Neural crest cell (in vitro differentiated cells): ENCODE measurements around the gene SRRD. TPM values are rescaled to one million over a fixed set of nuclear protein-coding genes. Genes with fewer than 3 reads are reported as not detected.

Experiments used
- DNase-seq: peaks from one replicate; pipeline ENCODE4 v3.0.0; 2021; ENCODE audit warnings: low read depth, mixed read lengths, low spot score
- H3K27ac Mint-ChIP-seq: one replicate; pipeline ENCODE4 v1.8.0; 2021; ENCODE audit warnings: mild to moderate bottlenecking, mixed read lengths; ENCODE audit not compliant: unreplicated experiment
- H3K27me3 Mint-ChIP-seq: 2 replicates; pipeline ENCODE4 v1.8.0; 2021; ENCODE audit warnings: low read depth, mild to moderate bottlenecking, mixed read lengths
- H3K36me3 Mint-ChIP-seq: 2 replicates; pipeline ENCODE4 v1.8.0; 2021; ENCODE audit warnings: low read depth, mild to moderate bottlenecking, mixed read lengths
- H3K4me1 Mint-ChIP-seq: 2 replicates; pipeline ENCODE4 v1.8.0; 2021; ENCODE audit warnings: mixed read lengths
- H3K4me3 Mint-ChIP-seq: one replicate; pipeline ENCODE4 v1.8.0; 2021; ENCODE audit warnings: mild to moderate bottlenecking, mixed read lengths
- H3K9me3 Mint-ChIP-seq: 2 replicates; pipeline ENCODE4 v1.8.0; 2021; ENCODE audit warnings: mixed read lengths
- total RNA-seq: library from RNA; stranded (reverse); gene quantifications from 2 replicates; pipeline ENCODE4 v1.2.1, GENCODE V29; 2021
- TF ChIP-seq, protein P1 (sequence below): fragments of 200-600 bp; sonication (generic); conservative IDR thresholded peaks from 2 replicates; pipeline ENCODE4 v1.5.0; 2021; ENCODE audit warnings: antibody characterized with exemption, mild to moderate bottlenecking

The SRRD gene
- total RNA-seq, 1 donor from 2014 or later: 30.8 TPM

DNA sequence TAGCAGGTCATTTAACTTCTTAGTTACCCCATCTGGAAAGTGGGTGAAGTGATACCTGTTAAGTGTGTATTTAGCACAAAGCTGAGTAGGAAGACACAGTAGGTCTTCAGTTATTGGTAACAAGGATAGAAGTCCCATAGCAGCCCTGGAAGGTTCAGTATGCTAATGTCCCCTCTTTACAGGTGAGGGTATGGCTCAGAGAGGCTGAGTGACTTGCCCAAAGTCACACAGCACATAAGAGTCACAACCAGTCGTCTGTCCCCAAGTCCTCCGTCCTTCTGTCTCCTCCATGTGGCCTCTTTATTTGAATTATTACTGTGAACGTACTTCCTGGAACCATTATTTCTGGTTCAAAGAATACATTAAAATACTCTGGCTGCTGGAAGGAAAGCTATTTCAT is 44.1 kb upstream of the SRRD start:
- Mint-ChIP-seq H3K9me3 (no peaks in the 10 kb centered on the region), H3K27me3 (no peaks in the 10 kb centered on the region), H3K27ac (no peak overlapping the region), H3K36me3 (no peaks in the 10 kb centered on the region), H3K4me3 (no peak overlapping the region), H3K4me1 (peaks cover 3% of the 10 kb centered on the region)
- TF ChIP-seq, protein P1, sequence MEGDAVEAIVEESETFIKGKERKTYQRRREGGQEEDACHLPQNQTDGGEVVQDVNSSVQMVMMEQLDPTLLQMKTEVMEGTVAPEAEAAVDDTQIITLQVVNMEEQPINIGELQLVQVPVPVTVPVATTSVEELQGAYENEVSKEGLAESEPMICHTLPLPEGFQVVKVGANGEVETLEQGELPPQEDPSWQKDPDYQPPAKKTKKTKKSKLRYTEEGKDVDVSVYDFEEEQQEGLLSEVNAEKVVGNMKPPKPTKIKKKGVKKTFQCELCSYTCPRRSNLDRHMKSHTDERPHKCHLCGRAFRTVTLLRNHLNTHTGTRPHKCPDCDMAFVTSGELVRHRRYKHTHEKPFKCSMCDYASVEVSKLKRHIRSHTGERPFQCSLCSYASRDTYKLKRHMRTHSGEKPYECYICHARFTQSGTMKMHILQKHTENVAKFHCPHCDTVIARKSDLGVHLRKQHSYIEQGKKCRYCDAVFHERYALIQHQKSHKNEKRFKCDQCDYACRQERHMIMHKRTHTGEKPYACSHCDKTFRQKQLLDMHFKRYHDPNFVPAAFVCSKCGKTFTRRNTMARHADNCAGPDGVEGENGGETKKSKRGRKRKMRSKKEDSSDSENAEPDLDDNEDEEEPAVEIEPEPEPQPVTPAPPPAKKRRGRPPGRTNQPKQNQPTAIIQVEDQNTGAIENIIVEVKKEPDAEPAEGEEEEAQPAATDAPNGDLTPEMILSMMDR: no peak
- DNase-seq: no peak

DNA sequence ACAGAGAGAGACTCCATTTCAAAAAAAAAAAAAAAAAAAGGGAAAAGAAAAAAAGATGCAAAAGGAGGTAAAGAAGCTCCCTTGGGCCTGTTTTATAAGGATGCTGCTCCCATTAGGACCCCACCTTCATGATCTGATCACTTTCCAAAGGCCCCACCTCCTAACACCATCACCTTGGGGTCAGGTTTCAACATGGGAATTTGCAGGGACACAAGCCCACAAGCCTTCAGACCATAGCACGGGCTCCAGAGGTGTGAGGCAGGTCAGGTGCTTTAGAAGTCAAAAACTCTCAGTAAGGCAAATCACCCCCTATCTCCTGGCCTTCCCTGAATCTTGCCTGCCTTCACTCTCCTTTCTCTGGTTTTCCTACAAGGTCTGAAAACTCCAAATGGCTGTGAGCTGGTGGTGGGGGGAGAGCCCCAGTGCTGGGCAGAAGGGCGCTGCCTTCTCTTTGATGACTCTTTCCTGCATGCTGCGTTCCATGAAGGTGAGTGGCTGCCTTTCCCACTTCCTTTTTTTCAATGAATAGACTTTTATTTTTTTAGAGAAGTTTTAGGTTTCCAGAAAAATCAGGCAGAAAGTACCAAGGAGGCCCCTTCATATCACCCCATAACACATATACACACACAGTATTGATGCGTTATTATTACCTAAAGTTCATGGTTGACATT is 41.5 kb upstream of the SRRD start:
- Mint-ChIP-seq H3K36me3 (no peaks in the 10 kb centered on the region), H3K4me1 (no peaks in the 10 kb centered on the region), H3K9me3 (no peaks in the 10 kb centered on the region), H3K4me3 (no peak overlapping the region), H3K27me3 (no peaks in the 10 kb centered on the region), H3K27ac (no peak overlapping the region)
- DNase-seq: no peak
- TF ChIP-seq, protein P1: no peak

DNA sequence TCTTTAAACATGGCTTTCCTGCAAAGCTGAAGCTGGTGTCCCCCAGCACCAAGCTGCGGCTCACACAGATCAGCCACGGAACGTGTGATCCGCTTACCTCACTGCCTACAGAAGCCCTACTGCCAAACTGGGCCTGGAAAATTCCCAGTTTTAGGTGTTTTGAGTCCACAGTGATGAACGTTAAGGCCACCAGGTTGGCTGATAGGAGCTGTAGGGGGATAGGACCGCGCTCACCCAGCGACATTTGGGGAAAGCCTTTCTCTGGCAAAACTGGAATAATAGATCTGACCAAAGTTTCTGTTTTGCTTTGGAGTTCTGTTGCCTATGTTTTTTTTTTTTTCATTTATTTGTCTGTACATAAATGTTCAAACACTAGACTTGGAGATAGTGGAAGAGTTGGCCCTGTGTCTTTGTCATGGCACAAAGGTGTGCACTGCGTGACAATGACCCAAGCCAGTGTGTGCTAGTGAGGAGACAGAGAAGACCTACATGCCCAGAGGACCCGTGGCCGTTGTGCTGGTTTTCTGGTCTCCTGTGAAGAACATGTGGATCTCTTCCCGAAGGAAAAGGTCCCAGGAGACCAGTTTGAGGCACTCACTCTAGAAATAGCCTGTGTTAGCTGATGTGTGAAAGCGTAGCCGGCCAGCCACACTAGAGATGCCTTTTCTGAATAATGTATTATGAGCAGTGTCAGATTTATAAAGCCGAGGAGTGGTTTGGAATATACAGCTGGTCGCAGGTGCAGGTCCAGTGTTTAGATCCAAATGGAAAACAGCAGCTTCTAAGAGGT is 39.6 kb upstream of the SRRD start:
- Mint-ChIP-seq H3K4me3 (no peak overlapping the region), H3K9me3 (no peaks in the 10 kb centered on the region), H3K36me3 (no peaks in the 10 kb centered on the region), H3K4me1 (no peaks in the 10 kb centered on the region), H3K27me3 (no peaks in the 10 kb centered on the region), H3K27ac (no peak overlapping the region)
- TF ChIP-seq, protein P1: no peak
- no peak for DNase-seq

DNA sequence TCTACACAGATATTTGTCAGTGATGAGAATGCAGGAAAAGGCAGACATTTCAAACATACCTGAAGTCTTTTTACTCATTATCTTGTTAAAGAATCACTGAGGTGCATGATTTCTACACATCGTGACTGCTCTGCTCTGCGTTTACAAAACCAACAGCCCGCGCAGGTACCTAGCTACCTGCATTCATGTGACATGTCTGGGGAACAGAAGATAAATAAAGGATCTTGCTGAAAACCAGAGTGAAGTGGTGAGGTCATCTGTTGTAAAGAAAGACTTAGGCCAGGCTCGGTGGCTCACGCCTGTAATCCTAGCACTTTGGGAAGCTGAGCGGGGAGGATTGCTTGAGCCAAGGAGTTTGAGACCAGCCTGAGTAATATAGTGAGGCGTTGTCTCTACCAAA is 38.9 kb upstream of the SRRD start:
- H3K4me1 Mint-ChIP-seq: no peaks in the 10 kb centered on the region
- no peaks in the 10 kb centered on the region for H3K27me3 Mint-ChIP-seq
- no peaks in the 10 kb centered on the region for H3K9me3 Mint-ChIP-seq
- DNase-seq: no peak
- TF ChIP-seq, protein P1: no peak
- H3K36me3 Mint-ChIP-seq: no peaks in the 10 kb centered on the region
- H3K27ac Mint-ChIP-seq: no peak overlapping the region
- H3K4me3 Mint-ChIP-seq: no peak overlapping the region

DNA sequence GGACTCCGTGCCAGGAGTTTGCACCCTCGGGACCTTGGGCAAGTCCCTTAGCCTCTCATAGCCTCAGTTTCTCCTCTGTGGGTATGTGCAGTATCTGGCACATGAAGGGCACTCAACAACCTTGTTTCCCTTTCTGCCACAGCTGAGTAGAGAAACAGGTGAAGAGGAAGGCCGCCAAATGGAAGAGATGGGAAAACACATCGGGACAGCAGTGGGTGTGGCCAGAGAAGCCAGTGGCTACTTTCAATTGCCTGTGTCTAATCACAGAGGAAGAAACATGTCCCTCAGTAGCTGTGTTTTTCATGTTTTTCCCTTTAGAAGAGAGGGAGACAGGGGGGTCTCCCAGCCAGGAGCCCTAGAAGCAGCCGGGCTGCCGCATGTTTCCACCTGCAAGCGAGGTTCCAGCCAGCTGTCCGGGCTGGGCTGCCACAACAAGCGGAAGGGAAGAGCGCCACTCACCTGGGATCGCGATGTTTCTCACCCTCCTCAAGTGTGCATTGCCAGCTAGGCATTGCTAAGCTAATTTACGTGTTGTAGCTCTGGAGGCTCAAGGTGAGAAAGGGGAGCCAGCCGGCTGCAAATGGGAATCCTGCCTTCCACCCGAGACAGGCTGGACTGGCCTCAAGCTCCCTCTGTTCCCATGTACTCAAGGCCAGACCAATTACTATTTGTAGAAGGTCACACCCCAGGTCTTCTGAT is 38.0 kb upstream of the SRRD start:
- DNase-seq: no peak
- no peaks in the 10 kb centered on the region for H3K4me1 Mint-ChIP-seq
- H3K9me3 Mint-ChIP-seq: no peaks in the 10 kb centered on the region
- no peaks in the 10 kb centered on the region for H3K27me3 Mint-ChIP-seq
- TF ChIP-seq, protein P1: no peak
- H3K4me3 Mint-ChIP-seq: no peak overlapping the region
- no peak overlapping the region for H3K27ac Mint-ChIP-seq
- H3K36me3 Mint-ChIP-seq: peaks cover 3% of the 10 kb centered on the region
